Memory B cell (primary cell): ENCODE measurements around the gene ARHGAP18.
A peak's percentile ranks its signal among the peaks of the same experiment; 100 is the strongest.

ENCODE experiments used
- ATAC-seq: fragments of 150-1000 bp; cut with Tn5 transposase; 2 replicates; pipeline ENCODE4 v1.10.0; 2021; ENCODE audit warnings: low read depth, mild to moderate bottlenecking, moderate library complexity
- DNase-seq, 2 donors: peaks; one replicate each; pipeline ENCODE4 v3.0.0; 2022; ENCODE audit warnings: low spot score in 2 of 2
- H3K27ac Mint-ChIP-seq: one replicate; pipeline ENCODE4 v1.8.0; 2022; ENCODE audit warnings: mild to moderate bottlenecking, moderate library complexity, mixed read lengths
- H3K27me3 Mint-ChIP-seq: one replicate; pipeline ENCODE4 v1.8.0; 2022; ENCODE audit warnings: mixed read lengths
- H3K36me3 Mint-ChIP-seq: one replicate; pipeline ENCODE4 v1.8.0; 2022; ENCODE audit warnings: mild to moderate bottlenecking, mixed read lengths
- H3K4me1 Mint-ChIP-seq: one replicate; pipeline ENCODE4 v1.8.0; 2022; ENCODE audit warnings: mixed read lengths
- H3K4me3 Mint-ChIP-seq: one replicate; pipeline ENCODE4 v1.8.0; 2022; ENCODE audit warnings: mild to moderate bottlenecking, moderate library complexity, mixed read lengths
- H3K9me3 Mint-ChIP-seq: one replicate; pipeline ENCODE4 v1.8.0; 2022; ENCODE audit warnings: mixed read lengths

Gene ARHGAP18

GRCh38 chr6:129677620-129678325 lies 32.2 kb downstream of the ARHGAP18 start:
- H3K36me3 Mint-ChIP-seq = no peaks in the 10 kb centered on the region
- H3K27me3 Mint-ChIP-seq = no peaks in the 10 kb centered on the region
- no peak overlapping the region for H3K27ac Mint-ChIP-seq
- no peak for DNase-seq
- ATAC-seq = no peak
- H3K4me3 Mint-ChIP-seq = no peak overlapping the region
- H3K9me3 Mint-ChIP-seq = no peaks in the 10 kb centered on the region
- peaks cover 2% of the 10 kb centered on the region for H3K4me1 Mint-ChIP-seq

GRCh38 chr6:129675669-129676472 lies 34.1 kb downstream of the ARHGAP18 start:
- H3K27ac Mint-ChIP-seq = no peak overlapping the region
- no peaks in the 10 kb centered on the region for H3K36me3 Mint-ChIP-seq
- H3K4me1 Mint-ChIP-seq = peaks cover 8% of the 10 kb centered on the region
- H3K27me3 Mint-ChIP-seq = no peaks in the 10 kb centered on the region
- no peak for ATAC-seq
- H3K9me3 Mint-ChIP-seq = no peaks in the 10 kb centered on the region
- no peak for DNase-seq
- no peak overlapping the region for H3K4me3 Mint-ChIP-seq

GRCh38 chr6:129673748-129674147 lies 36.2 kb downstream of the ARHGAP18 start:
- H3K4me3 Mint-ChIP-seq = no peak overlapping the region
- peaks cover 8% of the 10 kb centered on the region for H3K4me1 Mint-ChIP-seq
- H3K27ac Mint-ChIP-seq = no peak overlapping the region
- DNase-seq (no peak), ATAC-seq (no peak)
- H3K27me3 Mint-ChIP-seq = no peaks in the 10 kb centered on the region
- H3K9me3 Mint-ChIP-seq = no peaks in the 10 kb centered on the region
- H3K36me3 Mint-ChIP-seq = no peaks in the 10 kb centered on the region

- Mint-ChIP-seq H3K27ac (peak overlapping the region; percentile 85), H3K36me3 (no peaks in the 10 kb centered on the region), H3K4me1 (peaks cover 8% of the 10 kb centered on the region), H3K27me3 (no peaks in the 10 kb centered on the region), H3K4me3 (no peak overlapping the region), H3K9me3 (no peaks in the 10 kb centered on the region)
- ATAC-seq (no peak), DNase-seq (no peak)
These were observed 36.9 kb downstream of the ARHGAP18 start for GRCh38 chr6:129672881-129673631.

GRCh38 chr6:129672341-129672682 lies 37.7 kb downstream of the ARHGAP18 start:
- Mint-ChIP-seq H3K27ac (peak overlapping the region; percentile 85), H3K4me3 (peak overlapping the region; percentile 79), H3K9me3 (no peaks in the 10 kb centered on the region), H3K36me3 (no peaks in the 10 kb centered on the region), H3K4me1 (peaks cover 8% of the 10 kb centered on the region), H3K27me3 (no peaks in the 10 kb centered on the region)
- peak; percentile 31 for ATAC-seq
- DNase-seq = no peak

GRCh38 chr6:129671442-129672340 lies 38.3 kb downstream of the ARHGAP18 start:
- DNase-seq = peak; percentile 14 to 65
- Mint-ChIP-seq H3K27ac (peak overlapping the region; percentile 85), H3K4me3 (peak overlapping the region; percentile 79), H3K36me3 (no peaks in the 10 kb centered on the region), H3K27me3 (no peaks in the 10 kb centered on the region), H3K4me1 (peaks cover 8% of the 10 kb centered on the region), H3K9me3 (no peaks in the 10 kb centered on the region)
- ATAC-seq = peak; percentile 87

- no peaks in the 10 kb centered on the region for H3K9me3 Mint-ChIP-seq
- no peak overlapping the region for H3K4me3 Mint-ChIP-seq
- no peaks in the 10 kb centered on the region for H3K36me3 Mint-ChIP-seq
- no peaks in the 10 kb centered on the region for H3K27me3 Mint-ChIP-seq
- H3K4me1 Mint-ChIP-seq = peaks cover 8% of the 10 kb centered on the region
- H3K27ac Mint-ChIP-seq = no peak overlapping the region
- ATAC-seq (no peak), DNase-seq (no peak)
These were observed 39.3 kb downstream of the ARHGAP18 start for GRCh38 chr6:129670634-129671033.

GRCh38 chr6:129667621-129668020 lies 42.4 kb downstream of the ARHGAP18 start:
- Mint-ChIP-seq H3K4me1 (peaks cover 14% of the 10 kb centered on the region), H3K9me3 (no peaks in the 10 kb centered on the region), H3K36me3 (no peaks in the 10 kb centered on the region), H3K27me3 (no peaks in the 10 kb centered on the region), H3K4me3 (no peak overlapping the region), H3K27ac (no peak overlapping the region)
- ATAC-seq (no peak), DNase-seq (no peak)

GRCh38 chr6:129667034-129667433 lies 42.9 kb downstream of the ARHGAP18 start:
- Mint-ChIP-seq H3K4me3 (no peak overlapping the region), H3K27me3 (no peaks in the 10 kb centered on the region), H3K27ac (no peak overlapping the region), H3K4me1 (peaks cover 13% of the 10 kb centered on the region), H3K9me3 (no peaks in the 10 kb centered on the region), H3K36me3 (peaks cover 2% of the 10 kb centered on the region)
- DNase-seq (no peak), ATAC-seq (no peak)

GRCh38 chr6:129665555-129665954 lies 44.4 kb downstream of the ARHGAP18 start:
- no peak overlapping the region for H3K27ac Mint-ChIP-seq
- peaks cover 14% of the 10 kb centered on the region for H3K4me1 Mint-ChIP-seq
- peaks cover 4% of the 10 kb centered on the region for H3K36me3 Mint-ChIP-seq
- no peaks in the 10 kb centered on the region for H3K27me3 Mint-ChIP-seq
- ATAC-seq (no peak), DNase-seq (no peak)
- H3K4me3 Mint-ChIP-seq = no peak overlapping the region
- no peaks in the 10 kb centered on the region for H3K9me3 Mint-ChIP-seq

GRCh38 chr6:129663531-129663930 lies 46.4 kb downstream of the ARHGAP18 start:
- Mint-ChIP-seq H3K4me3 (no peak overlapping the region), H3K27ac (no peak overlapping the region), H3K4me1 (peaks cover 16% of the 10 kb centered on the region), H3K27me3 (no peaks in the 10 kb centered on the region), H3K9me3 (no peaks in the 10 kb centered on the region), H3K36me3 (peaks cover 9% of the 10 kb centered on the region)
- ATAC-seq (no peak), DNase-seq (no peak)

GRCh38 chr6:129662980-129663431 lies 47.0 kb downstream of the ARHGAP18 start:
- no peaks in the 10 kb centered on the region for H3K9me3 Mint-ChIP-seq
- no peak overlapping the region for H3K4me3 Mint-ChIP-seq
- H3K27ac Mint-ChIP-seq = no peak overlapping the region
- DNase-seq = no peak
- ATAC-seq = no peak
- peaks cover 16% of the 10 kb centered on the region for H3K4me1 Mint-ChIP-seq
- no peaks in the 10 kb centered on the region for H3K27me3 Mint-ChIP-seq
- H3K36me3 Mint-ChIP-seq = peaks cover 9% of the 10 kb centered on the region

- Mint-ChIP-seq H3K27me3 (no peaks in the 10 kb centered on the region), H3K36me3 (peaks cover 9% of the 10 kb centered on the region), H3K4me3 (no peak overlapping the region), H3K9me3 (no peaks in the 10 kb centered on the region), H3K27ac (no peak overlapping the region), H3K4me1 (peaks cover 16% of the 10 kb centered on the region)
- DNase-seq = no peak
- ATAC-seq = no peak
These were observed 47.6 kb downstream of the ARHGAP18 start for GRCh38 chr6:129662406-129662766.
